Head of caudate nucleus (tissue), 42 donors: Measurements from ENCODE around the gene COL15A1.

Experiments used
- DNase-seq, 42 donors: peaks; one replicate each; pipeline versions ENCODE4 v3.0.0 to v3.0.0-alpha.2; 2020 to 2021; ENCODE audit warnings: mixed read lengths in 7 of 42
- intact Hi-C: fragments of 100-400 bp; cut with DNase I; formaldehyde crosslinking; loops from one replicate; pipeline ENCODE4 v1.15.0; 2022

COL15A1 gene

DNA sequence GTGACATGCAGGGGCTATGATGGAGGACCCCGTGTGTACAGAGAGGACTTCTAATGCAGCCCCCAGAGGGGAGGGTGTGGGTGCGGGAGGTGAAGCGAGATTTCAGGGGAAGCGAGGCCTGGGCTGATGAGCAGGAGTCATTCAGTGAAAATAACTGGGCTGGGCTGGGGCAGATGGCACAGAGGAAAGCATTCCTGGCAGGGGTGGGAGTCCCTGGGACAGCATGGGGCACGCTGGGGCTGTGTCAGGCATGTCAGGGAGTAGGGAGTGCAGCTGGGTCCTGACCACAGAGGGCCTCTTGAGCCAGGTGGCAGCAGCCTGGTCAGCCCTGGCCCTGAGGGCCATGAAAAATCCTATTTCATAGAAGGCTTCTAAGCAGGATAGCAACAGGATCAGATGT, 36.6 kb downstream of the COL15A1 start:
- intact Hi-C loops: no loop called here
- DNase-seq: no peak

DNA sequence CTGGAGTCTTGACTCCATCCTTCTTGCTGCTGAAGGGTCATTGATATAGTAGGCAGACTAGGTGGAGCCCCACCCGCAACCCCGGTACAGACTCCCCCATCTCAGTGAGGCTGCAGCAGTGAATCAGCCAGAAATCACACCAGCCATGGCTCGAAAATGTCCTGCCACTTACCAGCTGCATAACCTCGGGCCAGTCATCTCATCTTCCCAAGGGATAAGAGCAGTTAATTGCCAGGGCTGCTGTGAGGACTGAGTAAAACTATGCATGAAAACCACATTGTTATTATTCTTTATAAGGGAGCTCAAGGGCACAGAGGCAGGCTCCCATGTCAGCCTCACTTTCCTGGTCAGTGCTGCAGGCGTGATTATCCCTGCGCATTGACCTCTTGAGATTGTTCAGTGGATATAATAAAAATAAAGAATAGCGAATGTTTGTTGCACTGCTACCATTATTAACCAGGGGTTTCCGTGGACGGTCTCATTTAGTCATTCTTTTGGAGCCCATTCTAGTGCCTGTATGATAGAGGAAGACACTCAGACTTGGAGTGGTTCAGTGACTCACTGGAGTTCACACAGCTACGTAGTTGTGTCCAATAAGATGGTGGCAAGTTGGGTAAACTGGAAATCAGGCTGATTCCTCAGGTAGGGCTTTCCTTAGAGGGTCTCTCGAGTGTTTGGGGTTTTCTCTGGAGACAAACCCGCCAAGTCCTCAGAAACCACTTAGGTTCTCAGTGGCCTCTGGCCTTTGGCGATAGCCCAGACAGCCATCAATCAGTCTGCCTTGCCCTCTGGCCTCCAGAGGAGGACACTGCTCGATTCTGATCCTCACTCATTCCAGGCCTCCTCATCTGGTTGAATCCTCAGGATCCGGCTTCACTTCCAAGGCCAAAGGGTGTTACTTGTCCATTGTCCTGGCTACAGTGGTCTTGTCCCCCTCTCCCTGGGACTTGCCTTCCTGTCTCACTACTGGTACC, 39.9 kb downstream of the COL15A1 start:
- intact Hi-C loops: no loop called here
- no peak for DNase-seq

DNA sequence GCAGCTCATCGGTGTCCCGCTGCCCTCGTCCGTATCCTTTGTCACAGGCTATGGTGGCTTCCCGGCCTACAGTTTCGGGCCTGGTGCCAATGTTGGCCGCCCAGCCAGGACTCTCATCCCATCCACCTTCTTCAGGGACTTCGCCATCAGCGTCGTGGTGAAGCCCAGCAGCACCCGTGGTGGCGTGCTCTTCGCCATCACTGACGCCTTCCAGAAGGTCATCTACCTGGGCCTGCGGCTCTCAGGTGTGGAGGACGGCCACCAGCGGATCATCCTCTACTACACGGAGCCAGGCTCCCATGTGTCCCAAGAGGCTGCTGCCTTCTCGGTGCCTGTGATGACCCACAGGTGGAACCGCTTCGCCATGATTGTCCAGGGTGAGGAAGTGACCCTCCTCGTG, 41.9 kb downstream of the COL15A1 start:
- intact Hi-C loops: no loop called here
- peak in 2 of 42 donors; percentile 21 to 29 for DNase-seq

DNA sequence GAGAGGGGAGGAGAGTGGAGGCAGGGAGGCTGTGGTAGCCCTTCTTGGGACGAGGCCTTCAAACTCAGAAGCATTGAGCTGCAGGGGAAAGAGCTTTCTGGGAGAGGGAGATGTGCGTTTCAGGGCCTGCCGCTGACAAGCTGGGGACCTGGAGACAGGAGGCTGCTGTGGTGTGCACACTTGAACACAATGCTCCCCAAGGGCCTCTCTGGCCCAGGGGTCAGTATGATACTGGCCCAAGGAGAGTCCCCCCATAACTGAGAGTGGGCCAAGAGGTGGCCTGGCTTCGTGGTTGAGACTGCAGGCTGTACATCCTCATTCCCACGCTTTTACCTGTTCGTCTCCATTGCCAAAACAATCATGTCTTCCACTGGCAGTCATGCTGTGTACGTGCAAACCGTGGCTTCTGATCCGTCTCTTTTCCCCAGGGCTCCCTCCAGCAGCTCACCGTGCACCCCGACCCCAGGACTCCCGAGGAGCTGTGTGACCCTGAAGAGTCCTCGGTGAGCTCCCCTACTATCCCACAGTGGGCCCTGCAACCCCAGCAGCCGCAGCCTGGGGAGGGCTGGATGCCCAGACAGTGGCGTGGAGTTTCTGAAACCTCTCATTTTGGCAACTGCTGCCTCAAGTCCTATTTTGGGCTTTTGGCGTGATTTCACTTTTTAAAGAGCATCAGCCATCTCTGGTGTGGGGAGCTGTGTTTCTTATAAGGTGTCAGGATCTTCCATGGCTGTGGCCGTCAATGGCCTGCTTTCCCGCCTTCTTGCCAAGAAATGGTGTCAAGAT, 43.4 kb downstream of the COL15A1 start:
- DNase-seq: peak in 6 of 42 donors; percentile 5 to 25 (median 10)
- intact Hi-C loops: no loop called here

DNA sequence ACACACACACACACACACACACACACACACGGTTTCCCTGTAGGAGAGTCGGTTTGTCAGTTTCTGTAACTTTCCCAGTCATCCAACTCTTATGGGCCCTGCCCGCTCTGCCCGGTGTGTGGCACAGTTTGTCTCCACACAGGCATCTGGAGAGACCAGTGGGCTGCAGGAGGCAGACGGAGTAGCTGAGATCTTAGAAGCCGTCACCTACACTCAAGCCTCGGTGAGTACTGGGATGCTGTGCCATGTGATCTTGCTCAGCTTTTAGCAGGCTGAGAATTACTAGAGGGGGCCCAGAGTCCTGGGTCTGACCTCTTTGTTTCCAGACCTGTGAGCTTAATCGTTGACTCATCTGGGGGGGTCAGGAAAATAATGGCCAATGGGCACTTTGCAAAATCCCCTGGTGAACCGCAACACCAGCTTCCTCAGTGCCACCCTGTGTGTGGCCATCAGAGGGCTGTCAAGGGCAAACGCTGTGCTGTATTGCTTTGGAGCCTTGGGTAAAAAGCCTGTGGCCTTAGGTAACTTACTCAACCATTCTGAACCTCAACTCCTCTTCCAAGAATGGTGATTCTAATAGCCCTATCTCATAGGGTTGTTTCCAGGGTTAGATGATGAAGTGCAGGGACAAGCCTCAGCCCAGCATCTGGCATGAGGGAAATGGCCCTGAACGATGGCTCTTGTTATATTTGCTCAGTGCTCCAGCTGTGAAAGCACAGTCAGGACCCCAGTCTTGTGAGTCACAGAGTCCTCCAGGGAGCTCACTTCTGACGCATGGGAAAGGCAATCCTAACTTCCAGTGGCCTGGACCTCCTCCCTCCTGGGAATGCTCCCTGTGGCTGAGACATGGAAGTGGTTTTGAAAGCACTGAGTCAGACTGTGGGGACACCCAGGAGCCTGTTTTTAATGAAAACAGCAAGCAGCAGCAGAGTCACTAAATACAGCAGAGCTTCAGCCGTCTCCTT, 45.6 kb downstream of the COL15A1 start:
- peak in 7 of 42 donors; percentile 2 to 35 (median 9) for DNase-seq
- intact Hi-C loops: no loop called here

DNA sequence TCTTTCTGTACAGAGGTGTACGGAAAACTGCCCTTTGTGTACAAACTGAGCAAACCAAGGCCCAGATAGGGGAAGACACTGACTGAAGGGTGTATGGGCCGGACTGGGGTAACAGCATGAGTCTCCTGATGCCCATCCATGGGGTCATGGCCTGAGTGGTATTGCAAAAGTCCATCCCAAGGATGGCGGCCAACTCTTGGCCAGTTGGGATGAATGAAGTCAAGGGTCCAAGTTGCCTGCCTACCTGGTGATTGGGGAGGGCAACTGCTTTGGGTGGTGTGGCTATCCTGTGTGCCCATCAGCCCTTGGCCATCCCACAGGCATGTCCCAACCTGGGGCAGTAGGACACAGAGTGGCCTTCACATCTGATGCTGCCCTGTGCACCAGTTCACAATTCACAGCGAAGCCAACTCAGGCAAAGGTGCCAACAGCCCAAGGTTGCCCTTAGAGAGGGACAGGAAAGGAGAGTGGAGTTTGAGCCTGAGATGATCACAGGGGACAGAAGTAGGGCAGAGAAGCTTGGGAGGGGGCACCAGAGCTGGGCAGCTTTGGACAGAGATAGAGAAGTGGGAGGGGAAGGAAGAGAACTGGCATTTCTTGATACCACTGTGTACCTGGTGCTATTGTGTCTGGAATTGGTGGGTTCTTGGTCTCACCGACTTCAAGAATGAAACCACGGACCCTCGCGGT, 46.6 kb downstream of the COL15A1 start:
- intact Hi-C loops: no loop called here

DNA sequence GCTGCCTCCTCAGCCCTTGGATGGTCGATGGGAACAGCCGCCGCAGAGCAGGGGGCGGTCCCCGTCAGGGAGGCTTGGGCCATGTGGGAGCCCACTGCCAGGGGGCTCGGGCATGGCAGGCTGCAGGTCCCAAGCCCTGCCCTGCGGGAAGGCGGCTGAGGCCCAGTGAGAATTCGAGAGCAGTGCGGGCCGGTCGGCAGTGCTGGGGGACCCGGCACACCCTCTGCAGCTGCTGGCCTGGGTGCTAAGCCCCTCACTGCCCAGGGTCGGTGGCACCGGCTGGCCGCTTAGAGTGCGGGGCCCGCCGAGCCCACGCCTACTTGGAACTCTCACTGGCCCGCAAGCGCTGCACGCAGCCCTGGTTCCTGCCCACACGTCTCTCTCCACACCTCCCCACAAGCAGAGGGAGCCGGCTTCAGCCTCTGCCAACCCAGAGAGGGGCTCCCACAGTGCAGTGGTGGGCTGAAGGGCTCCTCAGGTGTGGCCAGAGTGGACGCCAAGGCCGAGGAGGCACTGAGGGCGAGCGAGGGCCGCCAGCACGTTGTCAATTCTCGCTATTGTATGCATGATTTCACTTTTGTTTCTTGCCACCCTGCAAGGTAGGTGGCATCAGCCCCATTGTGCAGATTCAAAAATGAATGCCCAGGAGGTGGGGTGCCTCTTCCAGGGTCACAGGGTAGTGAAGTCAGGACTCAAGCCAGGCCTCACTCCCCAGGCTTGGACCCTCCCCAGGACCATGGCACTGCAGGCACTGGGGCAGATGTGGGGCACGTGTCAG, 48.6 kb downstream of the COL15A1 start:
- intact Hi-C loops: no loop called here
- DNase-seq: peak in 1 of 42 donors; percentile 24

More for the DNA sequence above, 46.6 kb downstream of the COL15A1 start:
- DNase-seq: peak in 1 of 42 donors; percentile 7

DNA sequence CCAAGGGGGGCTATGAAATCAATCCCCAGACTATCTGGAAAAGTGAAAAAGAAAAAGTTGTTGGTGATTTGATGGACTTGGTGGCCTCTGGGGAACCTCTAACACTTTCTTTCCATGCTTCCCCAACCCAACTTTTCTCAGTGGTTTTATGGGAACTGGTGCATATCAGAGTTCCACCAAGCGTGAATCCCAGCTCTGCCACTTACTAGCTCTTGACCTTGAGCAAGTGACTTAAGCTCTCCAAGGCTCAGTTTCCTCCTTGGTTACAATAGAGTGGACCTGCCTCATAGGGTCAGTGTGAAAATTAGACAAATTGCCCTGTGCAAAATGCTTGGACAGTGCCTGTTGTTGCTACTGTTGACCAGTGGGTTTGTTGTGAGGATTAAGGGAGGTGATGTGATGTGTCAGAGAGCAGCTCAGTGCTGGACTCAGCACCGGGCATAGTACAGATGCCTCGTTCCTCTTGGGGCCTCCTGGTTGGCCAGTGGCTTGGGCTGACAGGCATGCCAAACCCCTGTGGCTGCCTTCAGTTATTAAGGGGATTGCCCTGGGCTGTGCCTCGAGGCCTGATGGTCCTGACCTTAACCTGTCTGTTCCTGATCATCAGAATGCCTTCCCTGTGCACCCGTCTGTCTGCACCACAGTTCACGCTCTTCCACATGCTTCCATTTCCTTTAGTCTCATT, 49.3 kb downstream of the COL15A1 start:
- peak in 3 of 42 donors; percentile 3 to 39 (median 22) for DNase-seq
- intact Hi-C loops: no loop called here

DNA sequence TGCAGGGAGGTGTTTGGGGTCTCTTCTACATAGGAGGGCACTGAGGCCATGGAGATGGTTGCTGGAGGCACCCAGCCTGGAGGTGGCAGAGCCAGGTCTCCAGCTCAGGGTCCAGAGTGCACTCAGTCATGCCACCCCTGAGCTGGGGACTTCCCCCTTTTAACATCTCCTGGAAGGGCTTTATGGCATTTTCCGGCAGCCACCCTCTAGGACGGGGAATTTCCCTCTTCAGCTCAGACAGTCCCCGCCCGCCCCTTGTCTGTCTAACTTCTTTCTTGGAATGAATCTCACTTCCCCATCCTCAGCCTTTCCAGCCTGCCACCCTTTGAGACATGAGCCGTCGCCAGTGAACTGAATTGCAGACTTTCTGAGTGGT, 49.9 kb downstream of the COL15A1 start:
- intact Hi-C loops: no loop called here
- peak in 29 of 42 donors; percentile 10 to 65 (median 45) for DNase-seq

DNA sequence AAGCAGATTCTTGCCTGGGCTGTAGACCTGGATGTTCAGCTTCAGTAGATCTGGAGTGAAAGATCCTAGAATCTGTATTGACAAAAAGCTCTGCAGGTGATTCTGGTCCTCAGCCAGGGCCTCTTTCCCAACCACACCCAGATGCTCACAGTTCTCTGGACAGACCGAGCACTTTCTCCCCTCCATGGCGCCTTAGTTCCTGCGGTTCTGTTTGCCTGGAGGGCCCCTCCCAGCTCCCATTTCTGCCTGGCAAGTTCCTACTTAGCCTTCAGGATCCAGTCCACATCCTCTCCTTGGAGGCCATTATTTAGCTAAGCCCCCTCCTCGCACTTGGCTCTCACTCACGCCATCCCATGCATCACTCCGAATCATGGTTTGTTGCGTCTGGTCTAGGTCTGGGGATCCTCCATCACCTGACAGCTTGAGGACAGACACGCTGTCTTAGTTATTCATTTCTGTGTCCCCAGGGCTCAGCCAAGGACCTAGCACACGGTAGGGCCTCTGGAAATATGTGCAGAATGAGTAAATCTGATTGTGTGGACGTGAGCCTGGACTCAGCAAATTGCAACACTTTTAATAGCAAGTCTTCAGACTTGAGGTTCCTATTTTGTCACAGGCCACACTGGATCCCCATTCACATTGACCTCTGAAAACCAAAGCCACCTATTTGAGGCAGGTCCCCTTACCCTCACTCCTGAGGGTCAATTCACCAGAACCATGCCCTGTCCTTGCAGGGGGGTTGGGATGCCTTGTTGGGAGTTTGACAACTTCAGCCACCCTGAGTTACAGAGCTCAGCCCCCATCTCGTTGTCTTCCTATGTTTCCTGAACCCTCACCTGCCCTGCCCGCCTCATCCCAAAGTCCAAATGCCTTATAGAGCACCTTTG, 50.7 kb downstream of the COL15A1 start:
- intact Hi-C loops: loop anchor here (5.0 kb wide), 1 partner anchor 132 kb away; no protein-coding TSS in a partner anchor
- peak in 2 of 42 donors; percentile 6 to 32 for DNase-seq

DNA sequence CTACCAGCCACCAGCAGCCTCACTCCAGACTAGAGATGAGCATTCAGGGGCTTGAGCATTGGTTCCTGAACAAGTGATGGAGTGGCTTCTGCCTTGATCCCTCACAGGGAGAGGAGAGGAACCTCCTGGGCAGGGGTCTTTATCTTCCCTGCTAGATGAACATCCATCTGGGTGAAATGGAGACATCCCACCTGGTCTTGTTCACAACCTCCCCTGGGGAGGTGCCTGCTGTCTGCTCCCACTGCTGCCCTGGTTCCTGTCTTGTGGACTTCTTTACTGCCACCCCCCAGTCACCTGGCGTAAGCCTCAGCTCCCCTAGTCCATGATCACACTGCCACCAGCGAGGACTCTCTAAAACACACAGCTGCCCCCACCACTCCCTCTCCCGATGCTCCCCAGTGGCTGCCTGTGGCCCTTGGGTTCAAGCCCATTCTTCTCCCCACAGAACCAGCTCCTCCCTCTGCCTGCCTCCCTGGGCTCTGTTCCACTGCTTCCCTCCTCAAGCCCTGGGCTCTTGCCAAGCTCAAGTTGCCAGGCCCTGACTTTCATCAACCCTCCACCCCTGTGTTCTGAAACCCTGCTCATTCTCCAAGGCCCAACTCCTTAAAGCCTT, 51.5 kb downstream of the COL15A1 start:
- intact Hi-C loops: loop anchor here (5.0 kb wide), 1 partner anchor 133 kb away; no protein-coding TSS in a partner anchor
- peak in 22 of 42 donors; percentile 9 to 76 (median 50) for DNase-seq

DNA sequence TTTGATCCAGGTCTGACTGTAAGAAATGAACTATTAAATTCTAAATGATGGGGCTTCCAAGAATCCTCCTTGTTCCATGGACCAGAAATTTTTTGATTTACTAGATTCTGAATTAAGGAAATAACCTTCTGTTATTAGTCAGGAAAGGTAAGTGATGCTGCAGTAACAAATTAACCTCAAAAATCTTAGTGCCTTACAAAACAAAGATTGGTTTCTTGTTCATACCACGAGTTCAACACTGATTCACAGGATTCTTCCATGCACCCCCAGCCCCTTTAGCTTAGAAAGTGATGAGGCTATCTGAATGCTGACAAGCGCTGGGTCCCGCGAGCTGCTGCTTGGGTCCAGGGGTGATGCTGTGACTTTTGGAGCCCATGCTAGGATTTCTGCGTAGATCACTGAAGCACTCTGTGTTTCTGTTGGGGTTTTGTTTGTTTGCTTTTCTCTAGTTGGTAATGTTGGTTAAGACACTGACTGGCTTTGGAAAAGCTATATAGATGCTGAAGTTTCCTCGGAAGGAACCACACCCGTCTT, 52.3 kb downstream of the COL15A1 start:
- intact Hi-C loops: loop anchor here (5.0 kb wide), 1 partner anchor 134 kb away; no protein-coding TSS in a partner anchor

DNA sequence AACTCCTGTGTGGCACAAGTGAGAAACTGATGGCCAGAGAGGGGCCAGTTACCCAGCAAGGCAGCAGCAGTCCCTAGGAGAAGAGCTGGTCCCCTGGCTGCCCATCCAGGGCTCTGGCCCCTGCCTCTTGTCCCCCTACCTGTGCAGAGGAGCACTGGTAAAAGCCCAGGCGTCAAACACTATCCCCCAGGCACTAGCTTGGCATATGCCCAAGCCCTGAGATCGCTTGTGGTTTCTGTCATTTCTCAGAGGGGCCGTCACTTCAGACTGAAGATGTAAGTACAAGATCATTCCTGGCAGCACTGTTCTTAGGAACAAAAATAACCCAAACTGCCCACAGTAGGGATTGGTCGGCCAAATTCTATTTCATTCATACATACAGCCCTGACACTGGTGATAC, 53.9 kb downstream of the COL15A1 start:
- DNase-seq: peak in 4 of 42 donors; percentile 2 to 40 (median 9)
- intact Hi-C loops: loop anchor here (5.0 kb wide), 1 partner anchor 135 kb away; no protein-coding TSS in a partner anchor

More for the DNA sequence above, 52.3 kb downstream of the COL15A1 start:
- peak in 2 of 42 donors; percentile 5 to 34 for DNase-seq

DNA sequence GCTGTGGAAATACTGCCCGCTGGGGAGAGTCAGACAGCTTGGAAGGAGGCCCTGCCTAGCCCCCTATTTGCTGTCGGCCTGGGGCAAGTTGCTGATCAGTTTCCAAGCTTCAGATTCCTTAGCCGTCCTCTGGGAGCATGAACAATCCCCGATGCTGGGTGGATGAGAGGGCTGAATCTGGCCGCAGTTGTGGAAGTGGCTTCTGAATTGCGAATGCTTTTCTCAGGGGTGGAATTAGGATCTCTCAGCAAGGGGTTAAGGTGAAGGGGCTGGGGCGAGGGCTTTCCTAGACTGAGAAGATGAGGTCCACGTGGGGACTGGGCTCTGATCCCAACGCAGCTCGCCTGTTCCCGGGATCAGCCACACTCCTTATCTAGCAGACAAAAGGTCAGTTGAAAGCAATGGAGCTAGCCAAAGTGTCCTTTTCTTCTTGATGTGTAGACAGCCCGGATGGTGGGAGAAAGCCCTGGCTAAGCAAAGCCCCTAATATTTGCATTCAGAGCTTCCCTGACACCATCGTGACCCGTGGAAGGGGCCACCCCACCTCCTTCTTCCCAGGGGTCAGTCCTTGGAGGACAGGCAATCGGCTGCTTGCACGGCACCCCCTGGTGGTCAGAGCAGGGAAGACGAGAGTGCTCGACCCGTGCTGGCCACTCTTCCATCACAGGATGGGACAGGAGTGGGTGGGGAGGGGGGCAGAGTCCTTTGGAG, 54.9 kb downstream of the COL15A1 start:
- DNase-seq: peak; percentile 58 to 94 (median 83)
- intact Hi-C loops: loop anchor here (5.0 kb wide), 1 partner anchor 136 kb away; no protein-coding TSS in a partner anchor
